ENCODE results near the gene DIAPH3.

DNA sequence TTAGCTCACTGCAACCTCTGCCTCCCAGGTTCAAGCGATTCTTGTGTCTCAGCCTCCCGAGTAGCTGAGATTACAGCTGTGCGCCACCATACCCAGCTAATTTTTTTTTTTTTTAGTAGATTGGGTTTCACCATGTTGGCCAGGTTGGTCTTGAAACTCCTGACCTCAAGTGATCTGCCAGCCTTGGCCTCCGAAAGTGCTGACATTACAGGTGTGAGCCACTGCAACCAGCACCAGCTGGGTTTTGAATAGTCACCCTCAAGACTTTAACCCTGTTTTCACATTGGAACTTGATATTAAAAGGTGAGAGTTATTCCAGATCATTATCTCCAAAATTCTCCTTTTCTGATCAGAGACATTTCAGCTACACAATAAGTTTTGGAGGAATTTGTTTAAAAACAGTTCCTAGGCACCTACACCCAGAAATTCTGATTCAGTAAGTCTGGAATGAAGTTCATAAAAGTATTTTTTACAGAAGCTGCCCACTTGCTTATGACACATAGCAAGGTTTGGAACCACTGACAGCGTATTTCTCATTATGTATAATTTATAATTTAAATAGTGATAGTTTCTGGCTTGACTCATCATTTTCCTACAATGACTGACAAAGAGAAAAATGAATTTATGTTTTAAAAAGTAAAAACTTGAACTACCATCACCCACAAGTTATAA is 417.3 kb downstream of the DIAPH3 start:
- TF ChIP-seq, protein P1, sequence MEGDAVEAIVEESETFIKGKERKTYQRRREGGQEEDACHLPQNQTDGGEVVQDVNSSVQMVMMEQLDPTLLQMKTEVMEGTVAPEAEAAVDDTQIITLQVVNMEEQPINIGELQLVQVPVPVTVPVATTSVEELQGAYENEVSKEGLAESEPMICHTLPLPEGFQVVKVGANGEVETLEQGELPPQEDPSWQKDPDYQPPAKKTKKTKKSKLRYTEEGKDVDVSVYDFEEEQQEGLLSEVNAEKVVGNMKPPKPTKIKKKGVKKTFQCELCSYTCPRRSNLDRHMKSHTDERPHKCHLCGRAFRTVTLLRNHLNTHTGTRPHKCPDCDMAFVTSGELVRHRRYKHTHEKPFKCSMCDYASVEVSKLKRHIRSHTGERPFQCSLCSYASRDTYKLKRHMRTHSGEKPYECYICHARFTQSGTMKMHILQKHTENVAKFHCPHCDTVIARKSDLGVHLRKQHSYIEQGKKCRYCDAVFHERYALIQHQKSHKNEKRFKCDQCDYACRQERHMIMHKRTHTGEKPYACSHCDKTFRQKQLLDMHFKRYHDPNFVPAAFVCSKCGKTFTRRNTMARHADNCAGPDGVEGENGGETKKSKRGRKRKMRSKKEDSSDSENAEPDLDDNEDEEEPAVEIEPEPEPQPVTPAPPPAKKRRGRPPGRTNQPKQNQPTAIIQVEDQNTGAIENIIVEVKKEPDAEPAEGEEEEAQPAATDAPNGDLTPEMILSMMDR (conservative IDR thresholded peaks at IDR 0.05; ENCODE audit: low read depth, low read length), result no peak
- TF ChIP-seq BHLHE40 (IDR thresholded peaks at IDR 0.05; ENCODE audit: low read depth, low read length), result no peak
- no peak for TF ChIP-seq MAZ (IDR thresholded peaks at IDR 0.05; ENCODE audit: borderline replicate concordance, low read depth, low read length)
- TF ChIP-seq POLR2A (IDR thresholded peaks at IDR 0.05; ENCODE audit: low read depth, low read length), result no peak
- TF ChIP-seq RFX5 (IDR thresholded peaks at IDR 0.05; ENCODE audit: low read depth, low read length), result no peak
- TF ChIP-seq, protein P2, sequence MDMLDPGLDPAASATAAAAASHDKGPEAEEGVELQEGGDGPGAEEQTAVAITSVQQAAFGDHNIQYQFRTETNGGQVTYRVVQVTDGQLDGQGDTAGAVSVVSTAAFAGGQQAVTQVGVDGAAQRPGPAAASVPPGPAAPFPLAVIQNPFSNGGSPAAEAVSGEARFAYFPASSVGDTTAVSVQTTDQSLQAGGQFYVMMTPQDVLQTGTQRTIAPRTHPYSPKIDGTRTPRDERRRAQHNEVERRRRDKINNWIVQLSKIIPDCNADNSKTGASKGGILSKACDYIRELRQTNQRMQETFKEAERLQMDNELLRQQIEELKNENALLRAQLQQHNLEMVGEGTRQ (IDR thresholded peaks at IDR 0.05; ENCODE audit: low read depth, low read length), result no peak
- TF ChIP-seq RAD21 (IDR thresholded peaks at IDR 0.05; ENCODE audit: low read length), result no peak
- TF ChIP-seq MAFK (IDR thresholded peaks at IDR 0.05; ENCODE audit: low read depth, low read length), result no peak
- TF ChIP-seq SMC3 (IDR thresholded peaks at IDR 0.05; ENCODE audit: low read depth, low read length), result no peak
- TF ChIP-seq MXI1 (IDR thresholded peaks at IDR 0.05; ENCODE audit: borderline replicate concordance, low read depth, low read length), result no peak
- TF ChIP-seq, protein P3, sequence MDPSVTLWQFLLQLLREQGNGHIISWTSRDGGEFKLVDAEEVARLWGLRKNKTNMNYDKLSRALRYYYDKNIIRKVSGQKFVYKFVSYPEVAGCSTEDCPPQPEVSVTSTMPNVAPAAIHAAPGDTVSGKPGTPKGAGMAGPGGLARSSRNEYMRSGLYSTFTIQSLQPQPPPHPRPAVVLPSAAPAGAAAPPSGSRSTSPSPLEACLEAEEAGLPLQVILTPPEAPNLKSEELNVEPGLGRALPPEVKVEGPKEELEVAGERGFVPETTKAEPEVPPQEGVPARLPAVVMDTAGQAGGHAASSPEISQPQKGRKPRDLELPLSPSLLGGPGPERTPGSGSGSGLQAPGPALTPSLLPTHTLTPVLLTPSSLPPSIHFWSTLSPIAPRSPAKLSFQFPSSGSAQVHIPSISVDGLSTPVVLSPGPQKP (IDR thresholded peaks at IDR 0.05; ENCODE audit: borderline replicate concordance, low read depth, low read length), result no peak
- TF ChIP-seq RCOR1 (IDR thresholded peaks at IDR 0.05; ENCODE audit: insufficient replicate concordance, low read length), result no peak
- no peak for TF ChIP-seq CEBPB (IDR thresholded peaks at IDR 0.05; ENCODE audit: low read depth, low read length)
